HG03442 (cell line): ENCODE results near the gene UBAP1.
"Not testable (repeated sequence)": the region's sequence is repeated elsewhere in the genome, so short reads cannot be mapped to it uniquely, and the experiment has no call there.

ENCODE experiments used
- ATAC-seq: cut with Tn5 transposase; IDR thresholded peaks from one replicate; pipeline ENCODE4 v1.9.1; 2021; ENCODE audit warnings: mild to moderate bottlenecking, moderate library complexity; ENCODE audit not compliant: unreplicated experiment

UBAP1 gene

GRCh38 chr9:34178436-34179212, at the start of gene UBAP1:
TSS of gene UBAP1 (plus strand) at chr9:34179043. CDS start at chr9:34220915, 41,872 bp downstream.
- ATAC-seq = peak; percentile 99

DNA sequence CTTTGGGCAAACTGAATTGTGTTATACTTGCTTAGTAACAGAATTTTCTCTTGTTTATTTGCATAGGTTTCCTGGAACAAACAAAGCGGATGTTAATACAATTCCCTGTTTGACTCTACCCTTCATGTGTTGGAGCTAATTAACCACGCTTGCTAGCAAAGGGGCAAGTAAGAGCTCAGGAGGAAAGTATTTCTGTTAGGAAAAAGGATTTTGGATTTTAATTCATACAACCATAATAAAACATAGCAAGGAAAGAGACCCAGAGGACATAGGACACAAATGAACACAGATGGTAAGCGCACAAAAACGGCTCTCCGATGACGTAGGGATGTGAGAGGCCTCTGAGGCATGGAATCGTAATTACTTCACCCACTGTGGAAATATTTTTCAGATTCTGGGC, 47.3 kb upstream of the UBAP1 start:
- no peak for ATAC-seq

DNA sequence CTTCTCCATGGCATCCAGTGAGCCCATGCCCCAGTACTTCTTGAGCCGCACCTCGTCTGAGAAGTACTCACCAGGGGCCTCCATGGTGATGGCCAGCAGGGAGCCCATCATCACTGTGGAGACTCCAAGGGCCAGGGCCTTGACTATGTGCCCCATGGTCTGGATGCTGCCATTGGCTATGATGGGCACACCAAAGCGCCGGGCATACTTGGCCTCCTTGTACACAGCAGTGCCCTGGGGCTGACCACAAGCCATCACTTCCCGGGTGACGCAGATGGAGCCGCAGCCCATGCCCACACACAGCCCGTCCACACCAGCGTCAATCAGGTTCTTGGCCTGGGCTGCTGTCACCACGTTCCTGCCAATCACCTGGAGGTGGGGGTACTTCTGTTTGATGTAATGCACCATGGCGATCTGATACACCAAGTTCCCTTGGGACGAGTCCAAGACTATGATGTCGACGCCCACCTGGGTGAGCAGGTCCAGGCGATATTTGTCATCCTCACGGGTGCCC, 45.4 kb upstream of the UBAP1 start:
- no peak for ATAC-seq

DNA sequence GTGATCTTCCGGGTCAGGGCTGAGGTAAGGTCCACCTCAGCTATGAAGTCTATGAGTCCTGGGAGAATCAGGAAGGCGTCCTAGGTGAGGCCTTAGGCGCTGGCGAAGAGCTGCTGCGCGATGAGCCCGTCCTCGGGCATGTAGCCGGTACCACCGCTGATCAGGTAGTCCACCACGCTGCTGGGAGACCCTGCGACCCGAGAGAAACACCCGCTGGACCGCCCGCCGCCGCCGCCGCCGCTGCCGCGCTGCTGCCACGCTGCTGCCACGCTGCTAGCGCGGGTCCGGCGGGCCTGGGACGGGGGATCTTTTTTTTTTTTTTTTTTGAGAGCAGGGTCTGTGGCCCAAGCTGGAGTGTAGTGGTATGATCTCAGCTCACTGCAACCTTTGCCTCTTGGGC, 44.3 kb upstream of the UBAP1 start:
- no peak for ATAC-seq

GRCh38 chr9:34138644-34139043, 40.2 kb upstream of the UBAP1 start:
- ATAC-seq = not testable (repeated sequence)

- ATAC-seq = no peak
These were observed 39.2 kb upstream of the UBAP1 start for GRCh38 chr9:34139477-34140146.

DNA sequence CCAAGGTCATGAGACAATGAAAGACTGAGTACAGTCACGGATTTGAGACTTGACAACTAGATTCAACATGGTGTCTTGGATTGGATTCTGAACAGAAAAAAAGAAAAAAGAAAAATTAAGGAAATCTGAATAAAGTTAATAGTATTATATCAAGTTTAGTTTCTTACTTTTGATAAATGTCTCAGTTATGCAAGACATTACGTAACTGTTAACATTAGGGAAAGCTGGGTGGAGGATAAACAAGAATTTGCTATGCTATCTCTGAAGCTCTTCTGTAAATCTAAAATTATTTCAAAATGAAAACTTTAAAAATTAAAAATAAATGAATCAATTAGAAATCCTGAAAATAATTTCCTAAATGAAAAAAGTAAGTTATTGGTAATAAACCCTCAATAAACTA, 38.0 kb upstream of the UBAP1 start:
- no peak for ATAC-seq

DNA sequence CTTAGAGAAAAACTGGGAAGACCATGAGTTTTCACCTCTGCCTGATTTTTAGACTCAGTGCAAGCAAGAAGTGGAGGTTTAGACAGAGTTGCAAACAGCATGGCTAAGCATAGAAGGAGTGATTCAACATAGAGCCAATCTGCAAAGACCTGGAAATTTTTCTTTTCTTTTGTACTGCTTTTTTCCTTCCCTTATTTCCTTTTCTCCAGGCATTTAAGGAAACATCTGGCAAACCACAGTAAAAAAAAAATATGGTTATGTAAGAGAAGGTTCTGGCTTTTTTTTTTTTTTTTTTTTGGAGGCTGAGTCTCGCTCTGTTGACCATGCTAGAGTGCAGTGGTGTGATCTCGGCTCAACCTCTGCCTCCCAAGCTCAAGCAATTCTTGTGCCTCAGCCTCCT, 35.7 kb upstream of the UBAP1 start:
- no peak for ATAC-seq

DNA sequence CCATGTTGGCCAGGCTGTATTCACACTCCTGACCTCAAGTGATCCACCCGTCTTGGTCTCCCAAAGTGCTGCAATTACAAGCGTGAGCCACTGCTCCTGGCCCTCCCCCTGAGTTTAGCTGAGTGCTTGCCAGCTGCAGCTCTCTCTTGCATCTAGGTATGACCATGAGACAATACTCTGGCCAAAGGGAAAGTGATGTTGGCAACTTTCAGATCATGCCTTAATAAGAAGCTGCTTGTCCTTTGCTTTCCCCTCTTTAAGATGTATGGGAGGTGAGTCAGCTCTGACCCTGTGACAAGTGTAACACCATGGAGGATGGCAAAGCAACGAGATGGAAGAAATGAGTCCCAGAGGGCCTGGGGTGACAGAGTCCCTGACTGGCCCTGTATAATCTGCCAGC, 33.7 kb upstream of the UBAP1 start:
- ATAC-seq = no peak

DNA sequence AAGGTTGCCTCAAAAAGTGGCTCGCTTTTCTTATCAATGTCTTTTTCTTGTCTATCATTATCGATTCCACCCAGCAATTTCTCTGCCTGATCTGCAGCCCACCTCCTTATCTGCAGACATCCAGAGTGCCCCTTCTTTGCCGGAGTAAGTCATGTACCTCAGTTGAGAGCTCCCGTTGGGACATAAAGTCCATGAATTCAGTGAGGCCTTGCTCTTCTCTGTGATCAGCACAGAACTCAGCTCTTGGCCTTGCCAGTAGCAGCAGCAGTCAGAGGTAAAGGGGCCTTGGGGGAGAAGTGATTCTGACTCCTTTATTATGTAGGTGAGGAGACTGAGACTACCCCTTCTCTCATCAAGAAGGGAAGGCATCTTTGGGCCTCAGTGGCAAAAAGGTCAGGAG, 27.4 kb upstream of the UBAP1 start:
- ATAC-seq = no peak

GRCh38 chr9:34154057-34154456, 24.8 kb upstream of the UBAP1 start:
- ATAC-seq = no peak

DNA sequence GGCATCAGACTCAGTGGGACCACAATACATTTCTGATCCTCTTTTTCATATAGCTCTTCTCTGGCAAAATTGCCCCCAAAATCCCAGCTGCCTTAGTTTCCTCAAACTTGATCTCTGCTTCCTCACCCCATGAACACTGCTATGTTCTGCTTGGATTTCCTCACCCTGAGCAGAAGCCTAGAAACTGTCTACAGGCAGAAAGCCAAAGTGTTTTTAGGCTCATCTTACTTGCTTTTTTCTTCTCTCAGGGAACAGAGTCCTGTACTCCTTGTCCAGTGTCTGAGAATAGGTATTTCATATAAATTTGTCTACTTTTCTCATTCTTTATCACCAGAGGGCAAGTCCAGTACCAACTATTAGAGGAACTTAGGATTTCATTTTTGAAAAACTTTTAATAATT, 21.5 kb upstream of the UBAP1 start:
- no peak for ATAC-seq

GRCh38 chr9:34157898-34158297, 20.9 kb upstream of the UBAP1 start:
- ATAC-seq = no peak

DNA sequence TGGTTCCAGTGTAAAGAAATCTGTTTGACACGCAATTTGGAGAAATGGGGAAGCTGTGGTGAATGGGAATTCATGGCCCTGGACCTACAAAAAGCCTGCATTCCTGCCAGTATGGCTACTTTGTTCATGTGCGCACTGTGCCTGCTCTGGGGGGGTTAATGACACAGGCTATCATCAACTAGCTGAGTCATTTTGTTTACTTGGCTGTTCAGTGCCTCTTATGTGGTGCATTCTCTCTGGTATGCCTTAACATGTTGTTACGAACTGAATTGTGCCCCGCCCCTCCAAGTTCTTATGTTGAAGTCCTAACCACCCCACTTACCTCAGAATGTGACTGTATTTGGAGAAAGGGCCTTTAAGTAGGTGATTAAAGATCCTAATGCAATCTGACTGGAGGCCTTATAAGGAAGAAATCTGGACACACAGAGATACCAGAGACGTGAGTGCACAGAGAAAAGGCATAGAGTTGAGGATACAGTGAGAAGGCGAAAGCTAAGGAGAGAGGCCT, 20.4 kb upstream of the UBAP1 start:
- no peak for ATAC-seq

DNA sequence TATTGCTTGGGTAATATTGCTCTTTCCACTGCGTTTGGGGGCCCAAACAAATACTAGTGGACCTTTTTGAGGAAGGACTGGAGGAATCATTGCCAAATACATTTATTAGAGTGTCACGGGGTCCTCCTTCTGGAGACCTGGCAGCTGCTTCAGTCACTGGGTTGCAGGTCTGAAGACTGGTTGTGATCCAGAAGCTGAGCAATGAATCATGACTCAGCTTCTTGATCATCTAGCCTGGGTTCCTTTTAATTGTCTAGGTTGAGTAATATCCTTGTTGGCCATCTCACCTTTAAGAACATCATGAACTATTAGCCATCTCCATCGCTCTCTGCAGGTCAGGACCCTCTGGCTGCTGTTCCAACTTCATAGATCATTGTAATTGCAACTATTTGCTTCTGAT, 15.4 kb upstream of the UBAP1 start:
- ATAC-seq = no peak

DNA sequence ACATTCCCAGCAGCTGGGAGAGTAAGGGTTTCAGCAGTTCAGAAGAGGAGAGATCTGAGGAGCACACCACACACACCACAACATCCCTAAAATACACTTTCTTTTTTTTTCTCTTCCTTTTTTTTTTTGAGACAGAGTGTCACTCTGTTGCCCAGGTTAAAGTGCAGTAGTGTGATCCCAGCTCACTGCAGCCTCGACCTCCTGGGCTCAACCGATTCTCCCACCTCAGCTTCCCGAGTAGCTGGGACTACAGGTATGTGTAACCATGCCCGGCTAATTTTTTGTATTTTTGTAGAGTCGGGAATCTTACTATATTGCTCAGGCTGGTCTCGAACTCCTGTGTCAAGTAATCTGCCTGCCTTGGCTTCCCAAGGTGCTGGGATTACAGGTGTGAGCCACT, 9.7 kb upstream of the UBAP1 start:
- no peak for ATAC-seq

- no peak for ATAC-seq
These were observed 8.4 kb upstream of the UBAP1 start for GRCh38 chr9:34170237-34170991.

- no peak for ATAC-seq
These were observed 6.9 kb upstream of the UBAP1 start for GRCh38 chr9:34171753-34172535.

- ATAC-seq = no peak
These were observed 2.8 kb upstream of the UBAP1 start for GRCh38 chr9:34176089-34176488.

DNA sequence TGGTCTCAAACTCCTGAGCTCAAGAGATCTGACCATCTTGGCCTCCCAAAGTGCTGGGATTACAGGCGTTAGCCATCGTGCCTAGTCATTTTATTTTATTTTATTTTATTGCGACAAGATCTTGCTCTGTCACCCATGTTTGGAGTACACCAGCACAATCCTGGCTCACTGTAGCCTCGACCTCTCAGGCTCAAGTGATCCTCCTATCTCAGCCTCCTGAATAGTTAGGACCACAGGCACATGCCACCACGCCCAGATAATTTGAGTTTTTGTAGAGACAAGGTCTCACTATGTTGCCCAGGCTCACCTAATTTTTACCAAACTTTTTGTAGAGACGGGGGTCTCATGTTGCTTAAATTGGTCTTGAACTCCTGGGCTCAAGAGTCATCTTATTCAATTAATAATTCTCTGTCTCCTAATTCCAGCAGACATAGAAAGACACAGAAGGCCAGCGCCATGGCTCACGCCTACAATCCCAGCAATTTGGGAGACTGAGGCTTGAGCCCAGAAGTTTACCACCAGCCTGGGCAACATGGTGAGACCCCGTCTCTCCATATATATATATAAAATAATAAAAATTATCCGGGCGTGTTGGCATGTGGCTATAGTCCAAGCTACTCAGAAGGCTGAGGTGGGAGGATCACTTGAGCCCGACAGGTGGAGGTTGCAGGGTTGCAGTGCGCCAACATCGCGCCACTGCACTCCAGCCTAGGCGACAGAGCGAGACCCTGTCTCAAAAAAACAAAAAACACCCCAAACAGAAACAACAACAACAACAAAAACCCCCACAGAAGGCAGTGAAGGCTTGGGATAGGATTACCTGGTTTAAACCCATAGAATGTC, 1.0 kb upstream of the UBAP1 start:
- ATAC-seq = no peak
